Jurkat, Clone E6-1 (cell line): ENCODE data around the gene TLE3.

ENCODE experiments used
- DNase-seq: peaks from one replicate; pipeline ENCODE4 v3.0.0-alpha.2; 2011; ENCODE audit warnings: low read depth, low spot score
- H3K4me3 ChIP-seq: 2 replicates; pipeline ENCODE4 v1.5.1; 2011; ENCODE audit warnings: mild to moderate bottlenecking, low read length, control low read depth, moderate library complexity

The TLE3 gene

DNA sequence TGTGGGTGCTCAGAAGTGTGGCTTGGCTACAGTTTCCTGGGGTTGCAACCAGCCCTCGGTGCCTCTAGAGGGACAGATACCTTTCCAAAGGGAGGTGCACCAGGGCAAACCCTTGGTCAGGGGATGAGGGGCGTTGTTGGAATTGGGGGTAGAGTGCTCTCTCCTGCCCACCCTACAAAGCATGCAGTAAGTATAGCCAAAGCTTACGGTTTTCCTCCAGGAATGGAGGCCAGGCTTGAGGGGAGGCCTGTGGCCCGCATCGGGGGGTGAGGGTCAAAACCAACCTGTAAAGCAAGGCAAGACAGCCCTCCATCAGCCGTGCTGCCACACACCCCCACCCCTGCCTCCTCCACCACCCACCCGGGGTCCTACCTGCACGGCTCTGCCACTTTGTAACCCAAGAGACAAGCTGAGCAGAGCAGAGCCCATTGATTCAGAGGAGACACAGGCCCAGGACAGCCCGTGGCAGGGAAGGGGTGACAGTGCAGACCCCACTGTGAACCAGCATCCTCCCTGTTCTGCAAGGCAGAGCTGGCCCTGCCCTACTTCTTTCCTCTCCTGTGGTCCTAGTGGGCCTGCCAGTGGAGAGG lies 41.5 kb downstream of the TLE3 start:
- no peak for DNase-seq
- no peak overlapping the region for H3K4me3 ChIP-seq

DNA sequence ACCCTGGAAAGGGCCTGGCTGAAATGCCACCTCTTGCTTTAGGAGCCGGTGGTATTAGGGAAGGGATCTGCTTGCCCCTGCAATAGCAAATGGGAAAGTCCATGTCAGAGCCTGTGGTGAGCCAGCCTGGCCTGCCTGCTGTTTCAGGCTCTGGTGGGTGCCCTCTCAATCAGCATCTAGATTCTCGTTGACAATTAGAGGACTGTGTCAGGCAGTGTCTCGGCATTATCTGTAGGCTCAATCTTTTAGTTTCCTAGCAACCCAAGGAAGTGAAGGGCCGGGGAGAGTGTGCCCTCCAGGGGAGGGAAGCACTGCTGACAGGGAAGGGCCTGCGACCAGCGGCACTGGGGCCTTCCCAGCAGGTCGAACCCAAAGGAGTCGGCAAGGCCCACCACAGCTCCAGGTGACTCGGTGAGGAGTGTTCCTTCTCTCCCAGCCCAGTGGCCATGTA lies 42.1 kb downstream of the TLE3 start:
- no peak for DNase-seq
- H3K4me3 ChIP-seq, result no peak overlapping the region

DNA sequence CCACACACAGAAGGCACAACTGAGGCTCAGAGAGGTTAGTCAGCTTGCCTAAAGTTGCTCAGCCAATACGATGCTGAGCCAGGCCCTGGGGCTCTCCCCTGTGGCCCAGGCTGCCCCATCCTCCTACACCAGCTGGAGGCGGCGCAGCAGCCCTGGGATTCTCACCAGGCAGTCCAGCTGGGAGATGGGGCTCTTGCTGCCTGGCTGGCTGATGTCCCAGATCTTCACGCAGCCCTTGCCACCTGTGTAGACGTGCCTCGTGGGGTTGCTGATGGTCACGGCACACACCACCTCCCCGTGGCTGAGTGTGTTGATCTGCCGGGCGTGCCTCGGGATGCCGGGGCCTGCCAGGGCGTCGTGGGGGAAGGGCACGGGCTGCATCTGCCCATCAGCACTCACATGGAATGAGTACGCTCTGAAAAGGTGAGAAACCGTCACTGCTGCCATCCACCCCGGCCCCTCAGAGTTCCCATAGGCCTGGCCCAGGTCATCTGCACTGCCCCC lies 42.8 kb downstream of the TLE3 start:
- DNase-seq, result no peak
- no peak overlapping the region for H3K4me3 ChIP-seq

DNA sequence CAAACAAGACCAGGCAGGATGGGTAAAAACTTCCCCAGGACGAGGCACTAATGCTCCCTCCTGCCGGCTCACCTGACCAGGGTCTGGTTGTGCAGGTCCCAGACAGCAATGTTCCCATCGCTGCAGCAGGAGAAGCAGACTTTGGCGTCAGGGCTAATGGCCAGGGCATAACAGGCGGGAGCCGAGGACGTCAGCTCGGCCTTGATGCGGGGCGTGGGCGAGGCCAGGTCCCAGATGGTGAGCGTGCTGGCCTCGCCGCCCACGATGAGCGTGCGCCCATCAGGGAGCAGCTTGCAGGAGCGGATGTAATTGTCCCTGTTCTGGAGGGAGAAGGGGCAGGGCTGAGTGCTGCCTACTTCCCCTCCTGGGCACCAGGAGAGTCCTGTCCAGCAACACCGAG lies 43.4 kb downstream of the TLE3 start:
- DNase-seq, result no peak

DNA sequence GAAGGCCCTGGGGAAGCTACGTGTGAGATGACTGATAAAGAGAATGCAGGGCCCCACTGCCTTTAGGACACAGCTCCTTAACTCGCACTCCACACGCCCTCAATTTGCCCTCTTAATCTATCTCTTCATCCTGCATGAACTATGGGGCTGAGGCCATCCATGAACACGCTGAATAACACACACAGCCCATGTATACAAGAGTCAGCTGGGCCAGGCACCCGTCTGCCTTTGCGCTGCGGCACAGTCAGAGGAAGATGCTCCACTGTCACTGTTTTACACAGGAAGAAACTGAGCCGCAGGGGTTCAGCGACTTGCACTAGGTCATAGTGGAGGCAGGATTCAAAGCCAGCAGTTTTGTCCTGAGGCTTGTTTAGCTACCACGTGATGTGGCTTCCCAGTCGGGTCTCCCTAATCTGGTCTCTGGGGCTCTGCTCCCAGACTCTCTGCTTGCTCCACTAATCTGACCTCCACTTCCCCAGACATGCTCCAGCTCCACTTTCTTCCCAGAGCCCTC lies 43.9 kb downstream of the TLE3 start:
- no peak overlapping the region for H3K4me3 ChIP-seq
- DNase-seq, result no peak

More for the DNA sequence above, 43.4 kb downstream of the TLE3 start:
- H3K4me3 ChIP-seq, result no peak overlapping the region

DNA sequence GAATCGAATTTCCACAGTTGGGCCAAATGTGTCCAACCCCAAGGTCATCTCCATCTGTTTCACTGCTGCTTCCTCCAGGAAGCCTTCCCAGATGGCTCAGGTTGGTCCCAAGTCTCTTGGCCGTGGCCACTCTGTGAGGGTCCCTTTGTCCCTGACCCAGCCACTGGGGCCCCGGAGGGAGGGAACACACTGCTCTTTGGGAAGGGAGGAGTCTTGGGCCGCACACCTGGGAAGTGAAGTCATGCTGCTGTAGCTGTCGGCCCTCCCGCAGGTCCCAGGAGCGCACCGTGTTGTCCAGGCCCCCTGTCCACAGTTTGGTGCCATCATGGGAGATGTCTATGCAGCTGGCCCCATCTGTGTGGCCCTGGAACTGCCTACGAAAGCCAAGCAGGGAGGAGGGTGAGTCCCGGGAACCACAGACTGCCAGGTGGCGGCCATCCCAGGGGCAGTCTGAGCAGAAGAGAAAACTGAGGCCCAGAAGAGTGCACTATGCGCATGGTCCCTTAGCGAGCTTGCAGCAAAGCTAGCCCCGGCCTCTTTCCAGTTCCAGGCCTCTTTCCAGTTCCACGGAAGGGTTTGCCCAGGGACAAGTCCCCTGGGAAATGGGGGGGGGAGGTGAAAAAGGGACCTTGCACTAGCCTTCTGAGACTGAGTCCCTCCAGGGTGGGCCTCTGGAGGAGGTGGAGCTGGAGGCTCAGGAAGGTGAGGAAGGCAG lies 44.6 kb downstream of the TLE3 start:
- DNase-seq, result no peak
- no peak overlapping the region for H3K4me3 ChIP-seq

DNA sequence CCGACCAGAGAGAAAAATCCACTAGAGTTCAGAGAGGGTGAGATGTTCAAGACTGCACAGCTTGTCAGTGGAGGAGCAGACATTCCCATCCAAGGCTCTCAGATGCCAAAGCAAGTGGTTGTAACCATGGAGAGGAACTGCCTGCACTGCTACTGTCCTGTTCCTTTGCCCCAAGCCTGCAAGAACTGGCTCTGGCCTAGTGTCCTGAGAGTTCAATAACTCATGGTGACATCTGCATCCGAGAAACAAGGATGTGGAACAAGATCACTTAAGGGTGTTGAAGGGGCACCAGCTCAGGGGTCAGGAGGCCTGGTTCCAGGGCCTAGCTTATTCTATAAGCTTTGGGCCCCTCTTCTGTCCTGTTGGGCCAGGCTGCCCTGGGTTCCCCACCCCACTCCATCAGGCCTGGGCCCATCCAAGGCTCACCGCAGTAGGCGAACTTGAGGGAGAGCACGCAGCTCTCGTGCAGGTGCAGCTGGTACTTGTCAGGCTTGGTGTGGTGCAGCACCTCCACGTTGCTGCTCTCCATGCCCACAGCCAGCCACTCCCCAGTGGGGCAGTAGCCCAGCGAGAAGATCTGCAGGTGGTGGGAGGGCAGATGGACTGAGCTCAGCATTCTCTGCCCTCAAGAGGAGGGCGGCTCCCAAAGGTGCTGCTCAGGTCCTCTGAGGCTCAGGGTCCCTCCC lies 45.6 kb downstream of the TLE3 start:
- H3K4me3 ChIP-seq, result no peak overlapping the region

DNA sequence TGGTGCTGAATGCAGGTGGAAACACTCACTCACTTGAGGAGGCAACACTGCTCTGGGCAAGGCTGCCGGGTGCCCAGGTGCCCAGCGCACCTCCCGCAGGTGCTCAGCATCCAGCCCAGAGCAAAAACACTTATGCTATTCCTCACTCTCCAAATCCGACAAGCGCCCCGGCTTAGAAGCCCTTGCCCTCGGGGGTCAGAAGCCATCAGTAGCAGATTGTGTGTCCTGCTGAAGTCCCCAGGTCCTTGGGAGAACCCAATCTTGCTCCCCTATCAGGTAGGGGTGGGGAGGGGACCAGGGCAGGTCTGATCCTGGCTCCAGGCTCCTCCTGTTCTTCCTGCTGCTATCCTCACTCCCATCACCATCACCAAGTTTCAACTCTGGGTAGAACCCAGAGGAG lies 46.7 kb downstream of the TLE3 start:
- DNase-seq, result no peak
- H3K4me3 ChIP-seq, result no peak overlapping the region

More for the DNA sequence above, 45.6 kb downstream of the TLE3 start:
- DNase-seq, result no peak

DNA sequence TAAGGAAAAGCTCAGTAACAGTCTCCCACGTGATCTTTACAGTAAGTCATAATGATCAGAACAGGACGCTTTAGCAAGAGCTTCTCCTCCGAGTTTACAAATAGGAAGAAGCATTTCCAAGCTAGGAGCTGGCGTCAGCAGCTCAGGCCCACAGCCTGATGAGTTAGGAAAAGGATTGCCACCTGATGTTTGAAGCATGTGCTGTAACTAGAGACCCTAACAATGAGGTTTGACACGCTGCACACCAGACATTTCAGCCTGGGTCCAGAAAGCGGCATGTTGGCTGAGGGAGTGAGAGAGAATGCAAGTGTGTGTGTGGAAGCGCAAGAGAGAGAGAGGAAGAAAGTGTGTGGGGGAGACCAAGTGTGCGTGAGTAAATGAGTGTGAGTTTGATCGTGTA lies 47.3 kb downstream of the TLE3 start:
- no peak for DNase-seq
- no peak overlapping the region for H3K4me3 ChIP-seq

DNA sequence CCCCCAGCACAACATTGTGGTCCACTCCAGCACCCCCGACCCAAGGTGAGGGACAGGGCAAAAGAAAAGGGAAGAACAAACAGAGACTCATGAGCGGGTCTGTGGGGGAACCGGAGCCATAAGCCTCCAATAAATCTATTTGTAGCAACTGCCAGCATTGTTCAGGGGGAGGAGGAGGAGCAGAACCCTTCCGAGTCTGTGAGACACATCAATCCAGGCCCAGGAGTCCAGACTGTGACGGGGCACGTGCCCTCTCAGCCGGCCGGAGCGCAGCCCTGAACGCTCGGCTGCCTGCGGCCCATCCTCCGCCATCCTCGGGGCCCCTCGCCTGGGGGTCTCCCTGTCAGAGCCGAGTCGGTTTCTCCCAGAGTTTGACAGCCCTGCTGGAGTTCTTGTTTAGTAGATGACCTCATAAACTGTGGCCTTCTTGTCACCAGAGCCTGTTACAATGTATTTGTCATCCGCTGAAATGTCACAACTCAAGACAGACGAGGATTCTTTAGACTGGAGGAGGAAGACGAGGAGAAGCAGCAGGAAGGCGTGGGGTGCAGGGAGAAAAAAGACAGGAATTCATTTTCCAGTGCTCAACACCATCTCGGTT lies 47.9 kb downstream of the TLE3 start:
- DNase-seq, result no peak
- H3K4me3 ChIP-seq, result no peak overlapping the region

DNA sequence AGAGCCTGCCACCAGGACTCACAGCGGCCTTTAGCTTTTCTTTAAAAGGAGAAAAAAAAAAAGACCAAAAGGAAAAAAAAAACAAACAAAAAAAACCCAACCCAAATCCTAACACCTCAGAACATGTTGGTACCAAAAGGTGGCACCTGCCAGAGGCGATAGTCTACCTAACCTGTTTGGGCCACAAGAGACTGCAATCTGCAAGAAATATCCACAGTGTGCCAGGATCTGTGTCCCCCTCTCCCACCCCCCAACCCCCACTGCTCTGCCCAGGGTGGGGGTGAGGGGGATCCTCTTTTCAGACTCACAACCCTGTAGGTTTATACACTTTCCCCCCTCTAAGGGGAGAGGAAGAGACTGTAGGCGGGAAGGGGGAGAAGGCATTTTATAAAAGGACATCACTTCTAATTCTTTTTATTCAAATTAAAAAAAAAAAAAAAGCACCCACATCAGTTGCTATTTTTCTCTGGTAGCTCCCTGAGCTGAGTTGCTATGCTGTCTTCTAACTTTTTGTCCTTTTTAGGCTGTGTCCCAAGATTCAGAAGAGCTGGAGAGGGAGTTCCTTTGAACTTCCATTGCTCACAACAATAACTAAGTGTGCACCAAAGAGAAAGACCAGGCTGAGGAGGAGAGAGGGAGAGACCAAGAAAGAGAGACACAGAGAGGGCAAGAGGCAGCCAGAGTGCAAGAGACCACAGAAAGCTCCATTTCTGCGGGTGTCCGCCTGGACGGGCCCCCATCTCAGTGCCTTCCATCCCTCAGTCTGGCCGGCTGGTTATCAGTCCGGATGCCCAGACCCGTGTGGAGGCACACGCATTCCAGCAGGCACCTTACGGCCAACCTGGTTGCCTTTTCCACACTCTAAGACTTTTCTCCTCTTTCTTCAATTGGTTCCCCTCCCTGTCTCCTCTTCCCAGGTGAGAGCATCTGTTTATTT lies 48.9 kb downstream of the TLE3 start:
- DNase-seq, result no peak
- no peak overlapping the region for H3K4me3 ChIP-seq

DNA sequence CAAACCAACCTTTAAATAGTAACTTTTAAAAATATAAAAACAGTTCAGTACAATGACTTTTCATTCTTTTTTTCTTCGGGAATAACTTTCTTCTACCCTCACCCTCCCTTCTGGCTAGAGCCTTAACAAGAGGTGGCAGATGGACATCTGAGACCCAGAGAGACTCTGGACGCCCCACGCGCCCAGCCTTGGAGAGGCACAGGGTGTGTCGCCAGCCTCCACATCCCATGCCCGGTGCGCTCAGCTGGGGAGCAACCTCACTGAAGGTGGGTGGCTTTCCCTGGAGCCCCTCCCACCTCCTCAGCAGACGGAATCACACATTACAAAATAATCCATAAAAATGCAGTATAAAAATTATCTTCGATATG lies 49.5 kb downstream of the TLE3 start:
- DNase-seq, result no peak
- no peak overlapping the region for H3K4me3 ChIP-seq

DNA sequence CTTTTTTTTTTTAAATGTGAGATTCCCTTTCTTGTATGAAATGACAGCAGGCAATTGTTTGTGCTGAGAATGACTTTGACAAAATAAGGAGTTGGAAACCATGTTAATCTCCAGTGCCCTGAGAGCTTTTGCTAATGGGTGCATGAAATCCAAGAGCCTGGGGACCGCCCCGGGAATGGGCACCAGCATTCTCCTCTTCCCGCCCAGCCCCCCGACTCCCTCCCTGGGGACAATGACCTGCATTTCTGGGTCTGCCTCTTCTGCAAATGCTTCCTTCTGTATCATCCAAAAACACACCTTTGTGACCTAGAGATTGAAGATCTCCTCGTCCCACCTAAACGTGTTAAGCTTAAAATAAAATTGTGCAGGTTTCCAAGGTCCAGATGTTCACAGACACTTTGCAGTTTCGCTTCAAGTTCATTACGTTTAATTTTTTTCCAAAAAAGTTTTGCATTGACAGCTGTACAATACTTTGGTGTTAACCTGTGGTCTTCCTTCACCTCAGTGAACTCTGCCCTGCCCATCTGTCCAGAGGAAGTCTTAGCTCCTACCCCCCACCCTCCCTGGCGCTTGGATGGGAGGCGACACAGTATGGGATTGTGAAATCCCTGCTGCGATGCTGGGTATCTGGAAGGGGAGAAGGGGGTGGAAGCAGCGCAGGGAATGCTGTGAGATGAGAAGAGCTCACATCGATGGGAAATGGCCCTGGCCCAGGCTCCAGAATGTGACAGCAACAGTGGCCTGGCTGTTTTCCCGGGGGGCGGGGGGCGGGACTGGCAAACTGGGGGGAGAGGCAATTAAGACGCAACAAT lies 50.1 kb downstream of the TLE3 start:
- no peak overlapping the region for H3K4me3 ChIP-seq
- DNase-seq, result no peak

DNA sequence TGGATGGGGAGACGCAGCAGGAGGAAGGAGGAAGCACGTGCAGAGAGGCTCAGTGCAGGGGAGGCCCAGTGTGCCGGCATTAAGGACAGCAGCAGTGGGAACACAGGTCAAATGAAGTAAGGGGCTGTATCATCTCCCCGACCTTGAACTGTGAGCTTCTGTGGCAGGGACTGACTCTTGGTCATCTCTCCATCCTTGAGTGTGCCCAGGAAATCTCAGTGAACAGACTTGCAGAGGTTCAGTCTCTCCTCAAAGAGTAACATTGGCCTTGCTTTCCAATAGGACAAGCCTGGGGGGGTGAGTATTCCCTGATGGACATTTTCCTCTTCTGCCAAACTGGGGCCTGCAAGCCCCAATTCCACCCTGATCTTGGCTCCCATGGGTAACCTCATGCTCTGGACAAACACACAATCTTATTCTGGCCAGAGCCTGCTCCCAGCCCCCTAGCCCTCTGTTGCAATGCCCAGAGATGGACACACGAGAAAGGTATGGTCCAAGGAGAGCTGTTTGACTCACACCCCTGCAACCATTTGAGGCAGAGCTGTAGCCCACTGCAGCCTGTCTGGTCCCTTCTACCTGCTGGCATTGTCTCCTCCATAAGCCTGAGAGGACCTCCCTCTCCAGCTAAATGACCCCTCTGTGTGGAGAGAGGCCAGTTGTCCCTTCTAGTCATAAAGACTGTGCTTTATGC lies 50.9 kb downstream of the TLE3 start:
- no peak overlapping the region for H3K4me3 ChIP-seq
- no peak for DNase-seq

DNA sequence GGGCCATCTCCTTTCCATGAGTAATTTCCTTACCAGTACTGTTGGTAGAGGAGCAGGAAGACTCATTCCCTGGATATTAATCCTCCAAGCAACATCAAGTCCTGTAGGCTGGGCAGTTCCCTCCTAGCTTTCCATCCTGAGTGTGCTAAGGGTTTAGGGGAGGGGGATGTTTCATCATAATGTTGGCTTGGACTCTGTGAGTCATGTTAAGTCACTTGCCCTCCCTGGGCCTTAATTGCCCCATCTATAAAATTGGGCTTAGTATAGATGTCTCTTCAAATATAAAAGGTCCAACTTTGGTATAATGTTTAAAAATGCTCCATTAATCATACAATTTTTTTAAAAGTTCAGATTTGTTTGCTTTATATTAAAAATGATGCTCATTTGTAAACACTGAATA lies 52.7 kb downstream of the TLE3 start:
- no peak for DNase-seq

DNA sequence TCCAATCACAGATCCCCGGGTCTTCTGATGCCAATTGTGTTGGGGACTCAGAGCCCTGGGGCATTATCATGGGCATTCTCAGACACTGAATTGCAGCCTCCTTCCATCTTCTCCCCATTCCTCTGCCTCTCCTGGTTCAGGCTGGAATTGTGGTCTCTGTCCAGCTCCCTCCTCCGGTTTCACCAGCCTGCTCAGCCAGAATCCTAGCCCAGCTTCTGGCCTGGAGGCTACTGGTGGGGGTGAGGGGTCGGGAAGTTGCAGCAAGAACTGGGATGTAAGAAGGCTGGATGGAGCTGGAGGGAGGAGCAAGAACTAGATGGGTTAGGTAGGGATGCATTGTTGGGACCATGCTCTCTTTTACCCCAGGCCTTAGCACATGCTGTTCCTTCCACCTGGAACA lies 53.5 kb downstream of the TLE3 start:
- DNase-seq, result no peak
- H3K4me3 ChIP-seq, result no peak overlapping the region

More for the DNA sequence above, 52.7 kb downstream of the TLE3 start:
- no peak overlapping the region for H3K4me3 ChIP-seq

DNA sequence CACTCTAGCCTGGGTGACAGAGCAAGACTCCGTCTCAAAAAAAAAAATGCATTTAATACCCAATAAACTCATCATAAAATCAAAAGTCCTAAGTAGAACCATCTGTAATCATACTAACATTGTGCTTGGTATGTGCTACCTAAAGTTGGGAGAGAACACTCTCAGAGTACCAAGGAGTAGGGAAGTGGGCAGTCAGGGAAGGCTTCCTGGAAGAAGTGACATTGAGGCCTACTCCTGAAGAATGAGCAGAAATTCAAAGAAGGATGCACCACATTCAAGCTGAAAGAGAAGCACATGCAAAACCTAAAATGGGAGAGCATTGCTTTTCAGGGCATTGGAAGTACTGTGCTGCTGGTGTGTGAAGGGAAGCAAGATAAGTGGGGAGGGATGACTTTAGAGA lies 54.1 kb downstream of the TLE3 start:
- H3K4me3 ChIP-seq, result no peak overlapping the region
- DNase-seq, result no peak
